NCI-H526 (cell line): ENCODE results near the gene C1QTNF1.
"Not testable (repeated sequence)": the region's sequence is repeated elsewhere in the genome, so short reads cannot be mapped to it uniquely, and the experiment has no call there.

Experiments used
- DNase-seq, 2 experiments: peaks; one replicate each; lab custom pipeline; 2025; lab: John Stamatoyannopoulos, UW

The C1QTNF1 gene

GRCh38 chr17:79054200-79054960 is 30.4 kb downstream of the C1QTNF1 start:
- no peak for DNase-seq

GRCh38 chr17:79055197-79055596 is 31.2 kb downstream of the C1QTNF1 start:
- no peak for DNase-seq

GRCh38 chr17:79057737-79058385 is 33.9 kb downstream of the C1QTNF1 start:
- no peak for DNase-seq

GRCh38 chr17:79062691-79063090 is 38.7 kb downstream of the C1QTNF1 start:
- no peak for DNase-seq

GRCh38 chr17:79064026-79064425 is 40.1 kb downstream of the C1QTNF1 start:
- DNase-seq: no peak

GRCh38 chr17:79065105-79065670 is 41.2 kb downstream of the C1QTNF1 start:
- DNase-seq: peak in 1 of 2 experiments; percentile 45

GRCh38 chr17:79066963-79067362 is 43.0 kb downstream of the C1QTNF1 start:
- no peak for DNase-seq

GRCh38 chr17:79070266-79070880 is 46.4 kb downstream of the C1QTNF1 start:
- DNase-seq: no peak

- no peak for DNase-seq
Observed at GRCh38 chr17:79071161-79071740, 47.3 kb downstream of the C1QTNF1 start.

GRCh38 chr17:79072544-79072943 is 48.6 kb downstream of the C1QTNF1 start:
- DNase-seq: no peak

GRCh38 chr17:79073016-79073705 is 49.2 kb downstream of the C1QTNF1 start:
- no peak for DNase-seq

GRCh38 chr17:79073706-79074088 is 49.7 kb downstream of the C1QTNF1 start:
- DNase-seq: no peak

GRCh38 chr17:79074121-79074648 is 50.2 kb downstream of the C1QTNF1 start:
- DNase-seq: not testable (repeated sequence)

- peak; percentile 72 to 95 for DNase-seq
Observed at GRCh38 chr17:79074649-79075445, 50.9 kb downstream of the C1QTNF1 start, which contains the start of gene ENGASE. ENGASE (plus strand) TSS chr17:79074824; CDS start chr17:79074945, 121 bp downstream.

GRCh38 chr17:79075446-79075750 is 51.4 kb downstream of the C1QTNF1 start:
- no peak for DNase-seq

- no peak for DNase-seq
Observed at GRCh38 chr17:79075861-79076406, 52.0 kb downstream of the C1QTNF1 start.

GRCh38 chr17:79077587-79077986 is 53.6 kb downstream of the C1QTNF1 start:
- no peak for DNase-seq

GRCh38 chr17:79078476-79079190 is 54.7 kb downstream of the C1QTNF1 start:
- DNase-seq: no peak

GRCh38 chr17:79079421-79080200 is 55.6 kb downstream of the C1QTNF1 start:
- DNase-seq: no peak
